ENCODE results near the gene METTL14.

METTL14 gene

DNA sequence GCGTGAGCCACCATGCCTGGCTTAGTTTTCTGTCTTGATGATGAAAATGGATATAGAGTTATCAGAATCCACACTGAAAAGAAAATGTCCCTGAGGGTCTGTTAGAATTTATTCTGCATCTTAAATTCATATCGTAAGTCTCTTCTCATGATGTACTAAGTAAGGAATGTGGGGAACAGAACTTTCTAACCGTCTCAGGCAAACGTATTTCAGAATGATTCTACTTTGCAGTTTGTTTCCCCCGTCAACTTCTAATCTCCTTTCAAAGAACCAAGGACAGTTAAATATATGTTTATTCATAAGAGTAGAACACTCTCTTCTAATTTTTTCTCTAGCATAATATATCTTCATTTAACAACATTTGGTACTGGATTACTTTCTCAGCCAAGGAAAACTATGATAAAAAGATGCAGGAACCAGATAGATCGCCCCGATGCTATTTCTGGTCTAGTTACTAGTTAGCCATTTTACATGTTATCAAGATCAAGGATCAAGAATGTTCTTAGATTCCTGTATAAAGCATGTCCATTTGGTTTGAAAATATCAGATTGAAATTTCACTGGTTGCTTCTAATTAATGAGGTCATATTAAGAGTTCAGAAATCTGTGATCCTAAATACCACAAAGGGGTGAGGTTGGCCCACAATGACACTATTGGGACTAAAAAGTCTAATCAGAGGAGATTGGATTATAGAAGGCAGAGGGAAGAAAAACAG lies 49.5 kb downstream of the METTL14 start:
- no peak for DNase-seq

GRCh38 chr4:118736900-118737299 lies 51.7 kb downstream of the METTL14 start:
- no peak for DNase-seq

DNA sequence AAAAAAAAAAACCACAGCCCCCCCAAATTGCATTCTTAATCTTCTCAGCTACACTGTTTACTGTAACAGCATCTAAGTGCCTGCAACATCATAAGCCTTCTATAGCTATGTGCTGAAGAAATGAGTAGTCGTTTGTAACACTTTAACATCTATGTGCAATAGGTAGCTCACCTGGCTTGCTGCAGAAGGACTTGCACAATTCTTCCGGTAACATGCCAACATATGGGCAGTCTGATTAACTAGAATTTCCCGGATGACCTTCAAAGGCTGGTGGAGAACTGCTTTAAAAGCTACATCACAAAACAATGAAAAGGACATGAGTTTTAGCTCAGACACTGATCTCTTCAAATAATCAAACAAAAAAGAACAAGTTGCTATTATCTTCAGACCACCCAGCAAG lies 52.9 kb downstream of the METTL14 start:
- no peak for DNase-seq

- DNase-seq, result no peak
Measured at GRCh38 chr4:118739022-118739713, 54.0 kb downstream of the METTL14 start.

DNA sequence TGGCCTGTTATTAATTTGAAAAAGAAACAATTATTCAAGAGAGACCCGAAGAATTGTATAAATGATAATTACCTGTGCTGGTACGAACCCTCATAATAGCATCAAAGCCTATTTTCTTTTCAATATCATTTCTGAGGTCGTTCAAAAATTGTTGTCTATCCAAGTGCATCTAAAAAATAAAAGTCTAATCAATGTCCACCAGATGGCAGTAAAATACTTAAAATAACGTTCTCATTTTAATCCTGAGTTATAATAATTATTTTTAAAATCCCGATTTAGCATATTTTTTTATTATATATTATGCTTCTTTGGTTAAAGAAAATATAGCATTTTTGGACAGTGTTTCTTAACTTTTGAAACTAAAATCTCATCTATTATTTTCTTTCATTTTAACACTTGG lies 55.7 kb downstream of the METTL14 start:
- no peak for DNase-seq

GRCh38 chr4:118741301-118741855 lies 56.2 kb downstream of the METTL14 start:
- DNase-seq, result no peak

DNA sequence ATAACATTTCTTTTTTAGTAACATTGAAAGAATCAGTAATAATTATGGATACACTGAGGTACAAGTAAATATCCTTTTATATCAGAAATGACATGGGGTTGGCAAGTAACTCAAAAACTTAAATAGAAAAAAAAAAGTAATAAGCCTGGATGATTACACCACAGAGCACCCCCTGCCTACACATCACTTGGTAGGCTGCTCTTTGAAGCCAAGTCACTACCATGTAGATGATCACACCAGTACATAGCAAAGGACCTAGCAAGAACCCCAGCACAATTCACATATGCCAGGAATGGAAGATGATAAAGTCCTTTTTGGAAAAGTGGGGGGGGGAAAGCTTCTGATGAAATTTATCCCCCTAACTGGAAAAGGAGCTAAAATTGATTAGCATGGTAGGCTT lies 56.9 kb downstream of the METTL14 start:
- no peak for DNase-seq

DNA sequence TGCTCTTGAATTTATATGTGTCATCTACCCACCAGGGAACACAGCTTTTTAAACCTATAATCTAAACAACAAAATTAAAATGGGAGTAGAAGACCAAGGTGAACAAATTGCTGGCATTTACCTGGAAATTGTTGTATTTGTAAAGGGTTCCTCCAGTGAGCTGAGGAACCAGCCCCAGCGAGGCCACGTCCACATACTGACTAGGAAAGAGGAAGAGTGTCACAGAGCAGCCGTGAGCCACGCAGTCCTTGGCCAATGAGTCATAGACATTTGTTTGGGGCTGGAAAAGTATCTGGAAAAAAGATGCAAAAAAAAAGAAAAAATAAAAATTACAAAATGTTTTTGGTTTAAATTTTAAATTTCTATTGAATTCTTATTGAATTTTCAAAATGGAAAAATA lies 58.7 kb downstream of the METTL14 start:
- DNase-seq, result no peak

- no peak for DNase-seq
Measured at GRCh38 chr4:118745357-118745756, 60.2 kb downstream of the METTL14 start.

DNA sequence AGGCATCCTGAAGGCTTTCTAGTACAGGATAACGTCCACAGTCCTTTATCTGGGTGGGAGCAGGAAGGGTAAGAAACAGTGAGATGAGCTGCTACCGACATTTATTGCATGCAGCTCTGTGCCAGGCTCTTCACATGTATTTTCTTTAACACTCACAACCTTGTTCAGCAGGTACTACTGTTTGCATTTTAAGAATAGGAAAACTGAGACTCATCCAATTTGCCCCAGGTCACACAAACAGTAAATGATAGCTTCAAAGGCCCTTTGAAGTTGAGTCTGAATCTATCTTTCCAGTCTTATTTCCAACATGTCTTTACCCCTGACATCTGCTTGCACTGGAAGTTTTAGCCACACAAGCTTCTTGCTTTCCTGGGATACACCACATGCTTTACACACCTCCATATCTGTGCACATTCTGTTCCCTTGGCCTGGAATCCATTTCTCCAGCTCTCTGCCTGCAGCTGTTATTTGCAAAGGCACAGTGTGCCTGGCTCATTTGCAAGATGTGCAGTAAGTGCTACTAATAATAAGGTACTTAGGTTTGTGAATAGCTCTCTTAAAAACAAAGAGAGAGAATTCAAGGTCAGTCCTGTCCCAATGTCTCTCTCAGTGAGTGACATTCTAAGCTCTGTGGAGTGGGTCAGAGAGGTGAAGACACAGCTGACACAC lies 61.2 kb downstream of the METTL14 start:
- no peak for DNase-seq

DNA sequence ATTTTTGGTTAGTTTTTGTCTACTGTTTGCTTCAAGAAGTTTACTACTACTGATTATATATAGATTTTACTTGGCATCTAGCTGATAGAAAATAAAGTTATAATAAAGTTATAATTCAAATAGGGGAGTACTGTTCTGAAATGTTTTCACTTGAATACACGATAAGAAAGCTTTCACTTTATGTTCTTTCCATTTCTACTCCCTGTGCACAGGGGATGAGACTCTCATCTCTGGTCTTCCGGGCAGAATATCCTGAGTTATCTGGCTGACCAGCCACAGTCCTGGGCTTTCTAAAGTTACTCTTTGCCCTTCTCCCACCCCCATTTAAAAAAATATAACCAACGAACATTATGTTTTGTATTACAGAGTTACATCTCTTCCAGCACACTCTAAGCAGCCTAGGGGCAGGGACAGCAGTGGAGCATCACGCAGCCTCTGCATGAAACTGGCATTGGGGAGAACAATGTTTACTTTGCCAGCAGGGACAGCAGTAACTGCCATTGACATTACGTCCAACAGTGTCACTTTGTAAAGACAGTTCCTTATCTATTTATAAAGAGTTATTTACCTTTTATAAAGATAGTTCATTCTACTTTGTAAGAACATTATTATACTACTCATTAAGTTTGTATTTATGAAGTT lies 64.3 kb downstream of the METTL14 start:
- no peak for DNase-seq

DNA sequence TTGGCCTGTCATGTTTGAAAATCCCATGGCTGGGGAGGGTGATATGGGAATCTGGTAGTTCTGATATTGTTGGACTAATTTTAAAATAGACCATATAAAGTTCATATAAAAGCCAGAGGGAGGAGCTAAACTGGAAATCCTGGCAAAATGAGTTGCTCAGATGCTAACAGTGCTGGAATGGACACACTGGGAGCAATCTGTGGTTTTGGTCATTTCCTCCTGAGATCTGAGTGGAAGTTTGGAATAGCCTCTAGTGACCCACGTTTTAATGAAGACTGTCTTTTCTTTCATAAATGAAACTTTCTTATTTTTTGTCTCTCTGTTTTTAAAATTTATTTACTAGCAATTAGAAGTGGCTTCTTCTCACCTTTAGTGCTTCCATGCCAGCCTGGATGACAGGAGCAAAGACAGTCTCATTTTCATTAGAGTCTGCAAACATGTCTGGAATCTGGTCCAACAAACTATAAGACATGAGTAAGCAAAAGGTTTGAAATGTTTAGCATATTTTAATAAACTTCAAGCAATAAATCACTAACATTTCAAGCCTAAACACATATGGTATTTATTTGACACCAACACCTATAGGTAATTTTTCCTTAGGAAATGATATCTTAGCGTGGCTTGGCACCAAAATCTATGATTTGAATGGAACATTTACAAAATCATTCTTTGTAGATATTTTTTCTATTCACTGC lies 66.6 kb downstream of the METTL14 start:
- DNase-seq, result no peak

DNA sequence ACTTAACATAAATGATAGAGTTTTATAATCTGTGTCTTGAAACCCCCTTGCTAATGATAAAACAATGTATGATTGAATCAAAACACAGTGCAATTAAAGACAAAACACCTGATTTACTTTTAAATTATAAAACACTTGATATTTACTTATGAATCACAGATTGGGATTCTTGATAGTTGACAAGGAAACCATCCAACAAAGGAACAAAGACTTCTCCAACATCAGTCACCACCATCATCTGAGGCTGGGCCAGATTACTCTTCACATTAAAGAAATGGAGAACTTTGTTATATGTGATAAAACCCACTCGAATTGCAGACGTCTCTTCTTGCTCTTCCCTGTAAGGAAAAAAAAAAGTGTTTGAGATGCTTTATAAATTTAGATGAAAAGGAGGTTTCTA lies 67.4 kb downstream of the METTL14 start:
- DNase-seq, result no peak

DNA sequence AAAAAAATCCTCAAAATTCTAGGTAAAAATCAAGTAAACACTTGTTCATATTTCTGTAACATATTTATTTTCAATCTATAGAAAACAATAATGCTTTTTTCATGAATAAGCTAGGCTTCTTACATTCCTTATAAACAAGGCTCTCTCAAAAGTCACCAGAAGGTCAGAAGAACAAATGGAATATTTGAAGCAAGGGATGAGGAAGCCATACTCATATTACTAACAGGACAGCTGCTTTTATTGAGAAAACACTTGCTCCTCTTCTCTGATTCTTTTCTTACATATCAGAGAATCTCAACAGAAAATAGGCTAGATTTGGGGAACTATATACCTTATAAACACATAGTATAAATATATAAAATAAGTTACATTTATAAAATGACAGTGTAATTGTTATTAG lies 67.9 kb downstream of the METTL14 start:
- no peak for DNase-seq

DNA sequence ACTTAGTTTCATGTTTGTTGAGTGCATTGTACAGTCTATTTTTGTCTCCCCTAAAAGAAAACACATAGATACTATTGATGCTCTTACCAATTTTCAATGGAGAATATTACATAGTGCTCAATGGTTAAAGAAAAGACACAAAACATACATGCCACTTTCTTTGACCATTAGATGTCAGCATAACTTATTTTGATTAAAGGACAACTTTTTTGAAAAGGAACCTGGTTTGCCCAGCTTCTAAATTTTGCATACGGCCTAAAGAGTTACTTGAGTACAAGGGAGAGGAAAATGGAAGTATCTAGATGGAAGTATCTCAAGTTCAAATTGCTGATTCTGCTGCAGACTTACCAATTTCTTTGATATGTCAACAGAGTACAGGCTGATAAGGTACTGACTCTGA lies 68.5 kb downstream of the METTL14 start:
- no peak for DNase-seq

- DNase-seq, result no peak
Measured at GRCh38 chr4:118754890-118755289, 69.7 kb downstream of the METTL14 start.

DNA sequence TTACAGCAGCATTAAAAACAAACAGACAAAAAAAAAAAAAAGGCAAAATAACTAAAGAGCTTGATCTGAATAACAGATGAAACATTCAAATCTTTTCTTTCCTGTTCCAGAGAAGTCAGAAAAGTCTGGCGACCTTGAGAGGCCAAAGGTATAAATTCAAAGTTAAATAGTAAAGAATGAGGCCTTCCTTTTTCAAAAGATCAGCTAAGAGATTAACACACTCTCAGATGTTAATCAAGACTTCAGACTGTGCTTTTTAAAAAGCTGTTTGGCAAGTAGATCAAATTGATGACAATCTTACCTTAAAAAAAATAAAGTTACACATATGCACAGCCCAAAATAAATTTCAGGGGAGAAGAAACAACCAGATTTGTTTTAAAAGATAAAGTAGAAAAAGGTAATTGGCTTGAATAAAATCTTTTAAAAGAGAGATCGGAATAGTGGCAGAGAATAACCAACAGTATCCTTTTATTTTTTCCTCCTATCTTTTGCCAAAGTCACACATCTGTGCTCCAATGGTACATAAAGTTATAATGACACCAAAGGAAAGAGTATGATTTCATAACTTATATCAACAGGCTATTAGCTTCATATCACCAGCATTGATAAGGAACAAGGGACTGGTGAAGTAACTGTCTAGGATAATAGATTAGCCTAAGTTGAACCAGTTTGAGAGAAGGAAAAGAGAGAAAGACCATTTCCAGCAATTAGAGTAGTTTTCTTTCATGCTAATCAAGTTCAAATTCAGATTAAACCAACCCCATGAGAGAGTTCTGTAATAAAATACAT lies 70.4 kb downstream of the METTL14 start:
- no peak for DNase-seq

DNA sequence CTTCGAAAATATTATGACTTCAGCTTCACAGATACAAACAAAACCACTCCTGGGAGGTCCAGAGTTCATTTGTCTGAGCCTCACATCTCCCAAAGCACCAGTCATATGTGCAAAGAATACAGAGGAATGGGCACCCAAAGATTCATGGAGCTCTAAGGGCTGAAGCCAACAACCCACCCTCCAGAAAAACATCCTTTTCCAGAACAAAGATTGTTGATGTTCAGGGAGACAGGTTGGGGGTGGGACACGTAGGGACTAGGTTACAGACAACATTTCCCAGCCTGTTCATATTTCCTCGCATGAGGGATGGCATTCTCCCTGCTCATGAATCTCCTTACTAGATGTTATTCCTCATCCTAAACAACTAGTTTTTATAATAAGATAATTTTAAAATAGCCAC lies 71.2 kb downstream of the METTL14 start:
- no peak for DNase-seq

GRCh38 chr4:118756958-118757357 lies 71.8 kb downstream of the METTL14 start:
- DNase-seq, result no peak

DNA sequence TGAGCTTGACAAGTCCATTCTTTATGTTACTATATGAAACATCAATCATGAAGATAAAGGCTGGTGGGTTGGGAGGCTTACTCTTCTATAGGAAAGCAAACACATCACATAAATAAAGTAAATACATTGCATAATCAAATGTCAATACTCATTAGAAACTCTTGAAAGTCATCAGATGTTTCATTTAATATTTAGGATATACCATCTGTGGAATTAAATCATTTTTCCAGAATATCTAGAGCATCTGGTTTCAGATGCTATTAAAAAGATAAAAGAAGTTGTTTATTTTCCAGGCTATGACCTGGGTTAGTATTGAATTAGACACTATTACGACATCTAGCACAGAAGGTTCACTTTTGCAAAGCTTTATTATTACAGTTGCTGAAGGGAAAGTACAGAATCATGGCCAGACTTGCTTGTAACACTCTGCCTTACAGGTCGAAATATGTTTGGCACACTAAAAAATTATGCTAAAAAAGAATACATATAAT lies 72.6 kb downstream of the METTL14 start:
- DNase-seq, result no peak

GRCh38 chr4:118758293-118758692 lies 73.1 kb downstream of the METTL14 start:
- DNase-seq, result no peak

- no peak for DNase-seq
Measured at GRCh38 chr4:118759481-118759880, 74.3 kb downstream of the METTL14 start.

Data from T-helper 9 cell (primary cell).